Stimulated activated CD8-positive, alpha-beta memory T cell treated with anti-CD3 and anti-CD28 coated beads, Interleukin-12 subunit alpha, Interleukin-12 subunit beta, amount 100 ng/mL, for 4 hours (primary cell): Measurements from ENCODE around the gene RBM20.
"Not testable (repeated sequence)": the region's sequence is repeated elsewhere in the genome, so short reads cannot be mapped to it uniquely, and the experiment has no call there.

Experiments
- DNase-seq: peaks from one replicate; pipeline ENCODE4 v3.0.0-alpha.2; 2020; ENCODE audit warnings: low read depth

Gene RBM20

DNA sequence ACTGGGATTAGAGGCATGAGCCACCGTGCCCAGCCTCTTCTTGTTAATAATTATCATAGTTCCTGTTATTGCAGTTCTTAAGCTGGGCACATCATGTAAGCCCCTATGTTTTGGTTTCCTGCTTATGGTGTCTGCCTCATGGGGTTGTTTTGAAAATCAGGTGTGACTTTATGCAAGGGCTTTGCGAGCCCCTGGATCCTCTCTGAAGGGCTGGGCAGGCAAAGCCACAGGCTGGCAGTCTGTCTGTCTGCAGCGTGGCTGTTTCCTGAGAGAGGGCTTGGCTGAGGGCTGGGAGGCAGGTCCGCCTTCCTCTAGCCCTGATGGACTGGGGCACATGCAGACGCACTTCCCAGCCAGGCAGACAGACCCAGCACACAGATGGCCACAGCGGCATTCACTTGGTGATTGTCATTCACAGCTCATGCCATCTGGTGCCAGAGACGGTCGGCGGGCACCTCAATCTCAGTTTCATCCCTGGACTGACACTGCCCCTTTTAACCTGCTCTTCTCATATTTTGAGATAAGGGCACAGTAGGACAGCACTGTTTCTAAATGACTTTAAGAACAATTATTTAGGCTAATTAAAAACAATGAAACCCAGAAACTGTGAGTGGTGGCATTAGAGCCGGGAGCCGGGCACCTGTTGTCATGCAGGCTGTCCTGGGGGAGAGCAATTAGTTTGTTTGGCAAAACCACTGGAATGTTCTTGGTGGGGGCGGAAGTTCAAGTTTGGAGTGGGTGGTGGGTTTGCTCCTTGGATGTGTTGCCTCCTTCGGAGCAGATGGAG, 35.5 kb downstream of the RBM20 start:
- DNase-seq: no peak

DNA sequence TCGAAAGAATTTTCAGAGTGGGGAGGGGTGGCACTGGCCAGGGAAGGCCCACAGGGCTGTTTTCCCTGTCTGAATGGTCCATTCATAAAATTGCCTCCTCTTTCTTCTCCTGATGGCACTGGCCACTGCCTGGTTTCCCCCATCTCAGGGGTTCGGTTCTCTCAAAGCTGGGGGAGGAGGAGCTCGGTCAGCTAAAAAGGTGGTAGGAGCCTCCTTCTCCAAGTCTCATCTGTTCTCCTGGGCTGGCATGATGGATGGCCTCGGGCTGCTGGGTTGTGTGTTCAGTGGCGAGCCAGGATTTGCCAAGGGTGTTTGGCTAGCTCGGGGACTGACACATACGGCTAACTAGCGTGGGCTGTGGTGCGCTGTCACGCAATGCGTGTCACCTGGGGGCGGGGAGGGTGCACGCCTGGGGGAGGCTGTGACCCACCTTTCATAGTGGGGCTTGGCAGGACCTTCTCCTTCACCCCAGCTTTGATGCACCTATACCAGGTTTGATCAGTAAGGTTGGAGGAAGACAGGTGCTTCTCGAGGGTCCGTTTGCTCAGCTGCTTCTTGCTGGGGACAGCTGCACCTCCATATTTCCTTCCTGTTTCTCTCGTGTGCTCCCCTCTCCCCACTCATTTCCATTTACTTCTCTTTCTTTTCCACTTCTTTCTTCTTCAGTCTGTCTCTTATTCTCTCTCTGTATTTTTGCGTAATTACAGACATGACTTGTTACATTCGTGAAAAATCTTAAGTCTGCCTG, 36.3 kb downstream of the RBM20 start:
- DNase-seq: no peak

DNA sequence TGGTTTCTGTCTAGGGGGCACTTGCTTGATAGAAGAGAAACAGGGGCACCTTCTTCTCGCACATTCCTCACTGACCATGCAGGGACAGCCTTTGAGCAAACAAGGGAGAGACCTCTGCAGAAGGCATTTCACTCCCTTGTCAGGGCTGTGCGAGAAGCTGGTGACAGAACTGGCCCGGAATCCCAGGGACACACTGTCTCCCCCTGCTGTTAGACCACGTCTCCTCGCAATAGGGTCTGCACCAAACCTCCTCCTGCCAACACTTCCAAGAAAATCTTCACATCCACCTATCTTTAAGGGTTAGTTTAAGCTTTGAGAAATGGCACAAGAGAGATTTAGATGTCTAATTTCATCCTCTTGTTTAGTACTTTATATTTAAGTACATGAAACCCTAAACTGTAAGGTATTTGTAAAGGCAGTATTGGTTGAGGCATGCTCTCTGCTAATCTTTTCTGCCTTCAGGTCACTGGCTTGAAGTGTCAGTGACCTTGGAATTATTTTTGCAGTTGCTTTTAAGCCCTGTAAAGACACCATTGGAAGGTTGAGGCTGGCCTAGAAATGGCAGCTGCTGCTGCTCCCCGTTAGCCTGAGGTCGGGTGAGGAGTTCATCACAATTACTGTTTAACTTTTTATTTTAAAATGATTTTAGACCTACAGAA, 37.0 kb downstream of the RBM20 start:
- no peak for DNase-seq

- DNase-seq: no peak
These were observed 38.2 kb downstream of the RBM20 start for GRCh38 chr10:110682348-110682747.

DNA sequence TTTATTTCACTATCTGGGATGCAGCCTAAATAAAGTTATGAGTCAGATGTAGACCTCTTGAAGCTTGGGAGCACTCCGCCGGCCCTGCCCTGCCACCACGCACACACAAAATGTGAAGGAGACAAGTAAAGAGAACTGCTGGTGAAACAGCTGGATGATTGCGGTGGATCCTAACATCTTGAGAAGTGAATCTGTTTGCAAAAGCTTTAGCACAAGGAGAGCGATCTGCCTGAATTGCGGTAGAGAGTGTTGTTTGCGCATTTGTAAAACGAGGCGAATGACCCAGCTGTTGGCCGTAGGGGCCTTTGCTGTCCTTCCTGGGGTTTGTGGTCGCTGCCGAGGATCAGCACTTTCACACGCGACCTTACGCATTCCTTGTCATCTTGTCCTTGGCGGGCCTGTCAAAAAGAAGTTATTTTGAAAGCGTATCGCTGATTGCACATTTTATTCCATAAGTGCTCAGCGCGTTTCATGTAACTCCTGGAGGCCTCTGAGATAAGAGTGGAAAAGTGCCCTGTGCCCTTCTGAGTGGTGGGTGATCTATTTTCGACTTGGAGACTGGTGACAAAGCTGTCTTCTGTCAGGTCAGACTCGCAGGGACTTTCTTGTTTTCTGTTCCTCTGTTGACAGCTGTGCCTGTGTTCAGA, 40.8 kb downstream of the RBM20 start:
- no peak for DNase-seq

- no peak for DNase-seq
These were observed 41.9 kb downstream of the RBM20 start for GRCh38 chr10:110686047-110686446.

DNA sequence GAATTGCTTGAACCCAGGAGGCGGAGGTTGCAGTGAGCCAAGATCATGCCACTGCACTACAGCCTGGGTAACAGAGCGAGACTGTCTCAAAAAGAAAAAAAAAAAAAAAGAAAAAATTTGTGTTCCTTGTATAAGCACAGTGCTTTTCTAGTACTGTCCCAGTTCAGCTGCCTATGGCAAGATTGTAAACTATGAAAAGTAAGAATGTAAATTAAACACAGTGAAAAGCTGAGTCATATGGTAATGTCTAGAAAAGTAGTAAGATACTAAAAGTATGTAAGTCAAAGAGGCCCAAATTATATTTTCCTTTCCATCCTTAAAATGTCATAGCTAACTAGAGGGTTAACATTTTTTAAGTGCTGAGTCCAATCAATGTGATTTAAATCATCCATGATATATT, 42.8 kb downstream of the RBM20 start:
- no peak for DNase-seq

DNA sequence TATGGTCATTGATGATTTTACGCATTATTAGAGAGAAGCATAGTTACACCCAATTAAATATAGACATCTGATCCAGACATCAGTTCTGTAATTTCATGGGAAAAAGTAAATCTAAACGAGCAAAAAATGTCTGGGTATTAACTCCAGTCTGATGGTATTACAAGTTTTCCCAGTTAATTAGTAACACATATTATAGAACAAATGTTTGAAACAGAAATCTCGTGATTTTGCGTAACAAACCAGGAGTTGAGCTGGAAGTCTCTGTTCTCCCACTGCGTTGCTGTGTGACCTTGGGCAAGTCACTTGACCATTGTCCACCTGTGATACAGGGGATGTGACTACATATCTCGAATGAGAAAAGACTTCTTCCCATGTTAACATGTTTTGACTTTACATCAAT, 43.3 kb downstream of the RBM20 start:
- no peak for DNase-seq

- no peak for DNase-seq
These were observed 47.0 kb downstream of the RBM20 start for GRCh38 chr10:110691139-110691538.

- DNase-seq: no peak
These were observed 50.1 kb downstream of the RBM20 start for GRCh38 chr10:110694263-110694662.

DNA sequence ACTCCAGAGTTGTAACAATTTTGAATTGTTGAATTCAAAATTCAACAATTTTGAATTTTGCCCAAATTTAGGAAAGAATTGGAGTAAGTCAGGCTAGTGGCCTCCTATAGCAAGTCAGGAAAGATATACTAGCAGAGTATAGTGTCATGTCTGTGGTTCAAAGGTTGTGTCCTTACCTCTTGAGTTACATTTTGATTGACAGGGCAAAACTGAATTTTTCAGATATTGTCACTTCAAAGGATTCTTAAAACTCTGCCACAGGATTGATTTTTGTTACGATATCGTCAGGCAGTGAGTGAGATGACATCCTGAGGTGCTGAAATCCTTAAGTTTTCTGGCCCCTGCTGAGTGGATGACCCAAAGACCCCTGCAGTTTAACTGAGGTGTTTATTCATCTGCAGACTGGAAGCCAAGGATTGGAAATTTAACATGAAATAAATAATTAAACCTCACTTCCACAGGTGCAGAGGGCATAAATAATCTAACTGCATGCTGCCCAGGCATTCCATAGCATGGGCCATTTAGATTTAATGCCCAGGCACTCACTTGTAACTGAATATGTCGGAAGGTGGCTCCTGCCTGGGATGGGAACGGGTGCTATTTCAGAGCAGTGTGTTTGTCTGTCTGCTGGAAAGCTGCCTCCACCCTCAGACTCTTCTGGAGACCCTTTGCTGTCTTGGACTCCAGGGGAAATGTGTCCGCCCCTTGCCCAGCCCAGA, 50.8 kb downstream of the RBM20 start:
- DNase-seq: no peak

DNA sequence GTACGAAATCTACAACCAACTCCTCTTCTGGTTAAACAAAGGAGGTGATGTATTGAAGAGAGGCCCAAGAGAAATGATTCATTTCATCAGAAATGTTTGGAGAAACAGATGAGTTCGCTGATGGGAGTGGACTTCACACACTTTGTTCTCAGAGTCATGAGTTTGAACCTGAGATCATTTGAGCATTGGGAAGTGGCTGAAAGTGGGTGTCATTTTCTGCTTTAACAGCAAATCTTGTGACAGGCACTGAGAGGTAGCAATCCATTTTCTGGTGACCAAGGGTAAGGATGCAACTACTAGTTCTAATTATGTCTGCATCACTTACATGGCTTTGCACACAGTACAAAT, 51.4 kb downstream of the RBM20 start:
- DNase-seq: no peak

DNA sequence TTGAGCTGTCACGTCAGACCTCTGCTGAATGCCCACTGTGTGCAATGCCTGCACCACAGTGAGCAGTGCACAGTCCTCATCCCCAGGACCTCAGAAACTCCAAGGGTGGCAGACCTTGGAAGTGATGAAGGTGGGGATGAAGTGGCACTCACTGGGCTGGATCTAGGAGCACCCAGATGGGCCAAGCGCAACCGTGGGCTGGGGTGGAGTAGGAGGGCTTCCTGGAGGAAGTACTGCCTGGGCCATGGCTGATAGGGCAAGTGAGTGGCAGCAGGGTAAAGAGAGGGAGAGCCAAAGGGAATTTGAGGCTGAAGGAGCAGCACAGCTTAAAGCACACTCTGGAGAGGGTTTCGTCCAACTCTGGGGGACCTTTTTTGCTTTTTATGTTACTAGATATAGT, 52.3 kb downstream of the RBM20 start:
- DNase-seq: no peak

GRCh38 chr10:110698340-110698739, 54.2 kb downstream of the RBM20 start:
- DNase-seq: no peak

GRCh38 chr10:110698782-110699201, 54.7 kb downstream of the RBM20 start:
- no peak for DNase-seq

DNA sequence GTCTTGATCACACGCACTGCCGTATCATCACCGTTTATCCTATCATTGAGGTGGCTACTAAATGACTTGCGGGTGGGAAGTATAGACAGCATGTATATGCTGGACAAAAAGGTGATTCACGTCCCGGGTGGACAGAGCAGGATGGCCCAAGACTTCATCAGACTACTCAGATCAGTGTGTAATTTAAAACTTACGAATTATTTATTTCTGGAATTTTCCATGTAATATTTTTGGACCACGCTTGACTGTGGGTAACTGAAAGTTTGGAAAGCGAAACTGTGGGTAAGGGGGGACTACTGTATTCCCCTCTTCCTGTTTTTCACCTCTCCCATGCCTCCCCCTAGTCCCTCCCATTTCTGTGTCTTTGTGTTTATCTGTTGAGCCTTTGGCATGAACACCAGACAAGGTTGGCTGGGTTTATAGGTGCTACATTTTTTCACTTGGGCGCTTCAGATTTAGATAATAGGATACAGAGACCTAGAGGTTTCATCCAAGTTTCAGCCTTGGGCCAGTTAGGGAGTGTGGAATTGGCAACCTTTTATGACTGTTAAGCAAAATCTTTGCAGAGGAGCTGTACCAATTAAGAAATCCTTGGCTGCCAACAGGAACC, 55.8 kb downstream of the RBM20 start:
- no peak for DNase-seq

DNA sequence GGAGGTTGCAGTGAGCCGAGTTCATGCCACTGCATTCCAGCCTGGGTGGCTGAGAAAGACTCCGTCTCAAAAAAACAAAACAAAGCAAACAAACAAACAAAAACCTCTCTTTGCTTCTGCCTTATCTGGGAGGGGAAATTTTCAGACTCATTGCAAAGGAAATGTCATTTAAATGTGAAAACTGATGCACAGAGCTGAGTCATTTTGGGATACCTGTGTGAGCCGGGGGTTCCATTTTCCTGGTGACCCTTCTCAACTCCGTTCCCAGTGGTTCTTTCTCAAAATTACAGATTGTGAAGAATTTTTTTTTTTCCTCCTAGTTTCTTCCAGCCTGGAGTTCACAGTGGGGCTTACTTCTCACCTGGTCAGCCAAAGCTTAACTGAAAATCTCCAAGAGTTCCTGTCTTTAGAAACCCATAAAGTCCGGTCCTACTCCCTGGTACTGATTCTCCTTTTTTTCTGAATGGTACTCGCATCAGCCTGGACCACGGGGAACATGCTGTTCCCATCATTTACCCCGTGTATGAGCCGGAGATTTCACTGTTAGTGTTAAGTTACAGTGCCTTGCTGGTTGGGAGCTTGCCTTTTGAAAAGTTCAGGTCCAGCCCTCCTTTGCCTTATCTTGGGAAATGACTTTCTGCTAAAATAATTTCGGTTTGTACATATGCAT, 56.9 kb downstream of the RBM20 start:
- DNase-seq: no peak

GRCh38 chr10:110701617-110701971, 57.5 kb downstream of the RBM20 start:
- DNase-seq: no peak

GRCh38 chr10:110704070-110704469, 59.9 kb downstream of the RBM20 start:
- no peak for DNase-seq

- DNase-seq: no peak
These were observed 60.9 kb downstream of the RBM20 start for GRCh38 chr10:110704906-110705476.

DNA sequence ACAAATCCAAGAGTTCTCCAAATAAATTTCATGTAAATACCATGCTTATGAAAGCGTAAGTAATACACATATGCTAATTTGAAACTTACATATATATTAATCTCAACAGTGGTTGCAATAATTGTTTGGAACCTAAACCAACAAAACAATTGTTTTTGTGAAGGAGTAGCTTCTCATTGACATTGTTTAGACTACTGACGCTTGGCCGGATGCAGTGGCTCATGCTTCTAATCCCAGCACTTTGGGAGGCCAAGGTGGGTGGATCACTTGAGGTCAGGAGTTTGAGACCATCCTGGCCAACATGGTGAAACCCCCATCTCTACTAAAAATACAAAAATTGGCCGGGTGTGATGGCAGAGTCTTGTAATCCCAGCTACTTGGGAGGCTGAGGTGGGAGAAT, 61.5 kb downstream of the RBM20 start:
- not testable (repeated sequence) for DNase-seq
